ENCODE measurements around the gene SUCO. TPM values are rescaled to one million over a fixed set of nuclear protein-coding genes. Genes with fewer than 3 reads are reported as not detected.

The SUCO gene
- total RNA-seq, 1 donor from 2014 or later, result 37.4 TPM

- no peak for DNase-seq (ENCODE audit: low read depth)
- H3K27me3 ChIP-seq (ENCODE audit: control insufficient read depth, insufficient read depth, low read length), result no peaks in the 10 kb centered on the region
- TF ChIP-seq CTCF (IDR thresholded peaks at IDR 0.05; ENCODE audit: insufficient read depth, low read length, poor library complexity, severe bottlenecking), result no peak
- no peaks in the 10 kb centered on the region for H3K36me3 ChIP-seq (ENCODE audit: control insufficient read depth, insufficient read depth, low read length)
- no peak overlapping the region for H3K4me3 ChIP-seq (ENCODE audit: low read depth, low read length)
Measured at GRCh38 chr1:172599912-172600311, 67.0 kb downstream of the SUCO start.

- no peak for DNase-seq (ENCODE audit: low read depth)
- Histone ChIP-seq H3K4me3 (ENCODE audit: low read depth, low read length) (no peak overlapping the region), H3K27me3 (ENCODE audit: control insufficient read depth, insufficient read depth, low read length) (no peaks in the 10 kb centered on the region), H3K36me3 (ENCODE audit: control insufficient read depth, insufficient read depth, low read length) (no peaks in the 10 kb centered on the region)
- no peak for TF ChIP-seq CTCF (IDR thresholded peaks at IDR 0.05; ENCODE audit: insufficient read depth, low read length, poor library complexity, severe bottlenecking)
Measured at GRCh38 chr1:172600615-172601014, 67.7 kb downstream of the SUCO start.

GRCh38 chr1:172601046-172601630, 68.2 kb downstream of the SUCO start:
- no peak overlapping the region for H3K4me3 ChIP-seq (ENCODE audit: low read depth, low read length)
- no peak for TF ChIP-seq CTCF (IDR thresholded peaks at IDR 0.05; ENCODE audit: insufficient read depth, low read length, poor library complexity, severe bottlenecking)
- no peak for DNase-seq (ENCODE audit: low read depth)
- no peaks in the 10 kb centered on the region for H3K27me3 ChIP-seq (ENCODE audit: control insufficient read depth, insufficient read depth, low read length)
- no peaks in the 10 kb centered on the region for H3K36me3 ChIP-seq (ENCODE audit: control insufficient read depth, insufficient read depth, low read length)

- DNase-seq (ENCODE audit: low read depth), result no peak
- no peak for TF ChIP-seq CTCF (IDR thresholded peaks at IDR 0.05; ENCODE audit: insufficient read depth, low read length, poor library complexity, severe bottlenecking)
- H3K4me3 ChIP-seq (ENCODE audit: low read depth, low read length), result no peak overlapping the region
- no peaks in the 10 kb centered on the region for H3K36me3 ChIP-seq (ENCODE audit: control insufficient read depth, insufficient read depth, low read length)
- H3K27me3 ChIP-seq (ENCODE audit: control insufficient read depth, insufficient read depth, low read length), result no peaks in the 10 kb centered on the region
Measured at GRCh38 chr1:172602706-172603105, 69.8 kb downstream of the SUCO start.

- Histone ChIP-seq H3K4me3 (ENCODE audit: low read depth, low read length) (no peak overlapping the region), H3K36me3 (ENCODE audit: control insufficient read depth, insufficient read depth, low read length) (no peaks in the 10 kb centered on the region), H3K27me3 (ENCODE audit: control insufficient read depth, insufficient read depth, low read length) (no peaks in the 10 kb centered on the region)
- no peak for TF ChIP-seq CTCF (IDR thresholded peaks at IDR 0.05; ENCODE audit: insufficient read depth, low read length, poor library complexity, severe bottlenecking)
- no peak for DNase-seq (ENCODE audit: low read depth)
Measured at GRCh38 chr1:172603816-172604215, 70.9 kb downstream of the SUCO start.

- no peak for TF ChIP-seq CTCF (IDR thresholded peaks at IDR 0.05; ENCODE audit: insufficient read depth, low read length, poor library complexity, severe bottlenecking)
- DNase-seq (ENCODE audit: low read depth), result no peak
- H3K4me3 ChIP-seq (ENCODE audit: low read depth, low read length), result no peak overlapping the region
- H3K36me3 ChIP-seq (ENCODE audit: control insufficient read depth, insufficient read depth, low read length), result no peaks in the 10 kb centered on the region
- H3K27me3 ChIP-seq (ENCODE audit: control insufficient read depth, insufficient read depth, low read length), result no peaks in the 10 kb centered on the region
Measured at GRCh38 chr1:172605641-172606040, 72.7 kb downstream of the SUCO start.
